Limb (tissue), 2 donors: Measurements from ENCODE around the gene MLLT10.
A peak's percentile ranks its signal among the peaks of the same experiment; 100 is the strongest.

Experiments
- DNase-seq, 2 donors: peaks; one replicate each; pipeline ENCODE4 v3.0.0-alpha.2; 2016; ENCODE audit errors: extremely low spot score in 2 of 2

MLLT10 gene

DNA sequence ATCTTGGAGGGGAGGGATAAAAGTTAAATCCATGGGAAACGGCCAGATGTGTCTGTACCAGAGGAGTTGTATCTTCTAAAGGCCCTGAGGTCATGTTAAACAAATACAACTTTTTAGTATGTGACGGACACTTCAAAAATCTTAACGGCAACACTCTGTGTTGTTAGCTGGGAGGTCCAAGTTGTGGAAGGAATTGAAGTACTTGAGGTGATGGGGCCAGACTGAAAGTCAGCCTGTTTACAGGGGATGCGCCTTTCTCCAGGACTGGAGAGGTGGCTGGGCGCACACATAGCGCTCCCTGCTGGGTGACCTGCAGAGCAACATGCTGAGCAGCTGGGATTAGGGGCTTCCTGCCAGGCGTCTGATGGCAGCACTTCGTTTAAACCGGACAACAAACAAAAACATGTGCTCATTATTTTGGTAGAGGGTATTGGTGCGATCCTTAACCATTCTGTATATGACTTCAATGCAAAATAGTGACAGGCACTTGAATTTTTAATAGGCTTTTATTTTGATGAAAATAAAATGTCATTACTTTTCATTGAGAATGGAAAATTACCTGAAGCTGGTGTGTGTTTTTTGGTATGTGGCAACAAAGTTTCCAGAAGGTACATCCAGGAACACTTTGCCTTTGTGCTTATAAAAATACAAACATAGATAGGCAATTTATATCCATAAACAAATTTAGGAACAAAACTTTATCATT lies 198.2 kb downstream of the MLLT10 start:
- peak; percentile 79 to 84 for DNase-seq

- no peak for DNase-seq
Observed at GRCh38 chr10:21733710-21734109, 199.7 kb downstream of the MLLT10 start.

DNA sequence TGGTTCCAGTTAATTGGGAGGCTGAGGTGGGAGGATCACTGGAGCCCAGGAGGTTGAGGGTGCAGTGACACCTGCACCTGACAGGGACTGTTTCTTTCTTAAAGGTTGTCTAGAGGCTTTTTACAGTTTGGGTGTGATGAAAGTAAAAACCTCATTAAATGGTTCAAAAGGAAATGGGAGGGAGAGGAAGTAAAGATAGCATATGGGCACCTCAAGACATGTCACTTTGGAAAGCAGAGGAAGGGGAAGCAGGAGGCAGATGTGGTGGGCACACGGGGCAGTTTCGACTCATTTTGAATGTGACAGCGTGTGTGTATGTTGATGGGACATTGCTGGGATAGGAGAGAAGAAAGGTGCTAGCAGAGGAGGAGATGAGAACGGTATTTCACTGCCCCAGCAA lies 203.1 kb downstream of the MLLT10 start:
- DNase-seq = no peak

- DNase-seq = no peak
Observed at GRCh38 chr10:21740989-21741388, 207.0 kb downstream of the MLLT10 start.

DNA sequence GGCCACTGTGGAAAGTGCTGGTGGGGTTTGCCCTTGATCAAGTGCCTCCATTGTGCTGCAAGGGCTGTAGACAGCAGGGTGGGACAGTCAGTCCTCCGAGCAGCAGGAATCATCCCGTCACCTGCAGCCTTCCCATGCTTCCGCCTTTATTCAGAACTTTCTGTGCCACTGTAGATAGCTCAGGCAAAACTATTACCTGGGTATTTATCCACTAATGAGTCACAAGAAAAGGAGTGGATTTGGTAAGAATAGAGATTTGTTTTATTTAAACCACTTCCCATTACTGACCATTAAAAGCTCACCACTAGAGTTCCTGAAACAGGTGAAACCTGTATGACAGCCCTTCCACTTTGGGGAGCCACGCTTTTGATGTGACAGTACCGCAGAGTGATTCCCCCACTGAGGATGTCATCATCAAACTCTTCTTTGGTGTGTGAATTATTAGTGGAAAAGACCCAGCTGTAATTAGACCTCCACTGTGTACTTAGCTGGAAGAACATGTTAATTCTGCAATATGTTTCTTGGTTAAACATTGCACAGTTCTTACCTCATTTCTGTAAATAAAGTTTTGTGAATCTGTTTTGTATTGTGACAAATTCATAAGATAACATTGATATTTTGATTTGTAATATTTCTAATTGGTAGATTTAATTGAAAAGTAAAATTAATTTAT lies 208.8 kb downstream of the MLLT10 start:
- no peak for DNase-seq

- no peak for DNase-seq
Observed at GRCh38 chr10:21744223-21744622, 210.2 kb downstream of the MLLT10 start.

- no peak for DNase-seq
Observed at GRCh38 chr10:21746118-21746517, 212.1 kb downstream of the MLLT10 start.

DNA sequence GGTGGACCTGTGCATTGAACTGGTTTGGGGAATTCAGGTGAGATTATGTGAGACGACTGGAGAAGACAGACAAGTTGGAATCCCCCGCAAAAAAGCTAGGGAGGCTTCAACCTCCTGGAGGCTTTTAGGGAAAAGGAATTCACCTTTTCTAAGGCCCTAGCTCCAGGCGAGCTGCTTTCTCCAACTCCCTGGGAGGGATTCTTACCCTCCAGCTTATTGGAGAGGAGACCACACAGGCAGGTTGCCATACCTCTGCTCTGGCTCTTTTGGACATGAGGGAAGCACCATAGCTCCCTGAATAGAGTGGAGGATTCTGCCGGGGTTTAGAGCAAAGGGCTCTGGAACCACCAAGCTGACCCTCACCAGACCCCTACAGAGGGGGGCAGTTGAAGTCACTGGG lies 213.8 kb downstream of the MLLT10 start:
- no peak for DNase-seq

- DNase-seq = no peak
Observed at GRCh38 chr10:21749788-21750187, 215.8 kb downstream of the MLLT10 start.

GRCh38 chr10:21750424-21750823 lies 216.4 kb downstream of the MLLT10 start:
- DNase-seq = no peak

DNA sequence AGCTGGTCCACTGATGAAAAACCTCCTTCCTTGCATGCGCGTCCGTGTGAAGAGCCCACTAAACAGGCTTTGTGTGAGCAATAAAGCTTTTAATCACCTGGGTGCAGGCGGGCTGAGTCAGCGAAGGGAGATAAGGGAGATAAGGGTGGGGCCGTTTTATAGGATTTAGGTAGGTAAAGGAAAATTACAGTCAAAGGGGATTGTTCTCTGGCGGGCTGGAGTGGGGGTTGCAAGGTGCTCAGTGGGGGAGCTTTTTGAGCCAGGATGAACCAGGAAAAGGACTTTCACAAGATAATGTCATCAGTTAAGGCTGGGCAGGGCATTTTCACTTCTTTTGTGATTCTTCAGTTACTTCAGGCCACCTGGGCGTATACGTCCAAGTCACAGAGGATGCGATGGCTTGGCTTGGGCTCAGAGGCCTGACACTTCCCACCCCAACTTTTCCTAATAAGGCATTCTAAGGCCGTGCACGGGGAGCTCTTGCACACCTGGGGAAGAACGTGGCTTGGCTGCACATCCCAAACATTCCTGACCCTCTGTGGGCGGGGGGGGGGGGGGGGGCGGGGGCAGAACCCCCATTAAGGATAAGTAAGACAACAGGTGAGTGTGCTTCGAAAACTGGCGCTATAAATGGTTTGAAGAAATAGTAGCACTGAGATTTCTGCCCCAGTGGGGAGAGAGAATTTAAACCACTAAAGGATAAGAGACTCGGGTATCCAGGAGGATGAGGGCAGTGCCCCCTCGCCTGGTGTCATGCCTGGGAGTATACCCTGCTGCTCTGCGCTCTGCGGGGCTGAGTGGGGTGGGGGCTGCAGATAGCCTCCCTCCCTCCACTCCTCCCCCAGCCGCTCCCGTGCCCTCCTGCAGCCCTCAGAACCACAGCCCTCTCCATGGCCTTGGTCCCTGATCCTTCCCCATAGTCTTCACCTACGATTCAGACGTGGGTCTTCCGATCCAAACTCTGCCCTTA lies 217.6 kb downstream of the MLLT10 start:
- DNase-seq = no peak

DNA sequence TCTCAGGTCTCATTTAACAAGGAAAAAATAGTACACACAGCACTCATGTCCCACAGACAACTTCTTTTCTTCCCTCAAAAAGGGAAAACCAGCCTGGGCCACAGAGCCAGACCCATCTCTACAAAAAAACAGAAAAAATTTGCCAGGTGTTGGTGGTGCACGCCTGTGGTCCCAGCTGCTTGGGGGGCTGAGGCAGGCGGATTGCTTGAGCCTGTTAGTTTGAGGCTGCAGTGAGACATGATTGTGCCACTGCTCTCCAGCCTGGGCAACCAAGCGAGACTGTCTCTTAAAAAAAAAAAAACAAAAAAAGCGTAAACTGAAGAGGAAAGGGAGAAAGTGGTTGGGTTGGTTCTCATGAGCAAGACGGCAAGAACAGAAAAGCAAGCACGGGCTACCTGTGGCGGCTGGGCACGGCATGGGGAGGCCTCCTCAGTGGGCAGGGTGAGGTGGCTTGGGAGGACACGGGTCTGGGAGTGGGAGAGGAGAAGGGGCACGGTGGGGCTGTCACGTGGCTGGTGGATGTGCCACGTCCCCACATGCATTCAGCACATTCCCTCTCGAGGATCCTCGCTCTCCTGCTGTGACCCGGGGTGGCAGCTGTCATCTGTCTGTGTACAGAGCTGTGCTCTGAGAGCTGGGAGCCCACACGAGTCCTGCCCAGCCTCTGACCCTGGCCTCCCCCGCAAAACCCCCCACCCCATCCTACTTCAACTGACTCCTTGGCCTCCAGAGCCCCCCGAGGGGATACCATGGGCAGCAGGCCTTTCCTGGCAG lies 219.7 kb downstream of the MLLT10 start:
- no peak for DNase-seq

DNA sequence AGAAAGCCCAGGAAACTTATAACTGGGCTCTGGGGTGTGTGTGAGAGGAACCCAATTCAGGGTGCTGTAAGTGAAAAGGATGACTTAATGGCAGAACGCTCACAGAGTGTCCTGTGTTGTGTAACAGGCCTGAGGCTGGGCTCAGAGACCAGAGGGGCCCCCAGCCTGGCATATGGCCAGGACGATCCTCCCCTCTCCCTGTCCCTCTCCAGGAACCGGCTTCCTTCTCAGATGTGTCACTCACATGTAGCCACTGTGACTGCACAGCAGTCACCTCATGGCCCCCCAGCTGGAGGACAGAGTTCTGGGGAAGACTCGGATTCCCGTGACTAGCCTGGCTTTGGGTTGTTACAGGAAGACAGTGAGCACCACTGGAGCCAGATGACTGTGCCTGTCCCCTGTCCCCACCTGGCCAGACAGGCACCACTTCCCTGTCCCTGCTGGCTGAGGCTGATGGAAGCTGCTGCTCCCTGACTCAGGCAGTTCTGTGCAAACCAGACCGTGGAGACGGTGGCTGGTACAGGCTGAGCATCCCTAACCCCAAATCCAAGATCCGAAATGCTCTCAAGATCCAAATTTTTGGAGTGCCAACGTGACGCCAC lies 220.5 kb downstream of the MLLT10 start:
- peak in 1 of 2 donors; percentile 40 for DNase-seq

DNA sequence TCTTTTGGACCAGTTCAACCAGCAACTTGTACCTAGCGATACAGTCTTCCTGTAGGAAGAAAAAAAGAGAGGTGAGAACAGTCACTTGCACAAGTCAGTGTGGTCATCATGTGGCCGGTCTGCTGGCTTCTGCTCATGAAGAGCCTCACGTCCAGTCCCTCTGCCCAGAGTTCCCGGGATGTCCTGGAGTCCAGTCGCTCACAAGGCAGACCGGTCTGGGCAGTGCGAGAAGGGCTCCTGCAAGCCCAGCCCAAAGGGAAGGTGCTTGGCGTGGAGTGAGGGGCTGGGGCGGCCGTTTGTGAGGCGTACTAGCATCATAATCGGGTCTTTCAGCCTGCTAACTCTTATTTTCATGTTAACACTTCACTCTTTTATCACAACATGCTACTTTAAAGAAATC lies 222.7 kb downstream of the MLLT10 start:
- DNase-seq = no peak

DNA sequence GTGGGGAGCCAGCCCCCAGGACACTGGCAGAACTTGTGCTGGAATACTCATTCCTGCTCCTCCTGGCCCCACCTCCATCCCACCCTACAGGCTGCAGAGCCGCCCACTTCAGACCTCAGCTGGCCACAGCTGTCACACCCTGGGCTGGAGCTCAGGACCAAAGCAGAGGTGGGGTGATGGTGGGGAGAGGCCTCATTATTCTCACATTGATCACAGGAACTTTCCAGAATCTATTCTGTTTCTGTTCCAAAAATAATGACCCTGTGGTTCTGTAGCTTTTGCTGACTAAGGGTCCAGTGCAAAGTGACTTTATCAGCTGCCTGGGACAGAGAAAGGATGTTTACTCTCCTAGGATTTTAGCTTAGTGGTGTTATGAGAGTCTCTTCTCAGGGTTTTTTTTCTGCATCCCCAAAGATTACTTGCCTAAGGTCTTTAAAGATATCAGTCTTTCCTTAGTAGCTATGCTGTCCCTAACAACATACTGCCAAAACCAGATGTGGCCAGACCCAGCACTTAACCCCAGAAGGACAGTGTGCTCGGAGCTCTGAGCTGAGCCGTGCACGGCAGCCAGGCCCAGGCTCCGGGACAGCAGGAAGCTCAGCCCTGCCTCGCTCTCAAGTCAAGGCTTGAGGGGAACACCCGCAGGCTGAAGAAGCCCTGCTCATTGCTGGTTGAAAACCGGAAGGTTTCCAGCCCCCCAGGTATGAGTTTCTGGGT lies 223.3 kb downstream of the MLLT10 start:
- DNase-seq = peak in 1 of 2 donors; percentile 13

GRCh38 chr10:21758239-21758638 lies 224.2 kb downstream of the MLLT10 start:
- no peak for DNase-seq

DNA sequence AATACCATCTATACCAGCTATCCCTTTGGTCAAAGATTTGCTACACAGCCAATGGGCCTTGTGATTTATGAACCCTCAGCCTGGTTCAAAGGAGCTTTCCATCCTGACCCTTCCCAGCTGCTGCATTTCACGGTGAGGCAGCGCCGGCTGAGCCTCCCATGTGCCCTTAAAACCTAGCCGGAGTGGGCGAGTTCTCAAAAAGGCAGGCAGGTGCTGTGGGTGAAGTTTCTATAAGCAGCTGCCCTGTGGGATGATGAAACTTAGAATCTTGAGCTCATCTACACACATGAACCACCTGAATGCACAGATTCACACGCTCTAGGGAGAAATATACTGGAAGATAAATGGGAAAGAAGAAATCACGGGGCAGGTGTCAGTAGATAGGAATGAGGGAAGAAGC lies 224.7 kb downstream of the MLLT10 start:
- no peak for DNase-seq

DNA sequence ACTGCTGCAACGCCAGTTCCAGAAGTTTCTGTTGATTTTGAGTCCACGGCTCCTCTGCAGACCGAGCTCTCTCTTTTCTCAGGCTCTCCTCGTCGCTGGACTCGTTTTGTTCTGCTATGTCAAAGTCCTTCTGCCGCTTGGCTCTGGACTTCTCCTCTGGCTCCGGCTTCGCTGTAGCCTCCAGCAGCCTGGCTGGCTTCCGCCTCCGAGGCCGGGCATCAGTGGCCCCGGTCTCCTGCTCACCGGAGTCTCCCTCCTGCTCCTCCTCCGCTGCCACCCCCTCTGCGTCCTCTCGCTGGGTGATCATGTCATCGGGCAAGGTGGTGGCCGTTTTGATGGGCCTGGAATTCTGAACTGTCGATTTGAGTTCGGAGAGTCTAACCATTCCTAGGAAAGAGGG lies 225.2 kb downstream of the MLLT10 start:
- DNase-seq = no peak

DNA sequence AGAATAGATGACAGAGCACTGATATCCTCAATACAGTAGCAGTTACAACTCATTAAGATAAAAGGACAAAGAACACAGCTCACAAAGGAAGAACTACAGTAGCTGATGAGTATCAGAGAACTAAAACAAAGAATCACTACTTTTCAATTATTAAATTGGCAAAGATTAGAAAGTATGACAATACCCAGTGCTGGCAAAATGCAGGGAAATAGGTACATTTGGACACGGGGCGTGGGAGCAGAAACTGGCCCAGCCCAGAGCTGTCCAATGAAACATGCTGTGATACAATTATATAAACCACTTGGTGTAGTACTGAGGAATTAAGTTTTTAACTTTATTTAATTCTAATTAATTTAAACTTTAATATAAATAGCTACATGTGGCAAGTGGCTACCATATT lies 226.3 kb downstream of the MLLT10 start:
- DNase-seq = no peak

DNA sequence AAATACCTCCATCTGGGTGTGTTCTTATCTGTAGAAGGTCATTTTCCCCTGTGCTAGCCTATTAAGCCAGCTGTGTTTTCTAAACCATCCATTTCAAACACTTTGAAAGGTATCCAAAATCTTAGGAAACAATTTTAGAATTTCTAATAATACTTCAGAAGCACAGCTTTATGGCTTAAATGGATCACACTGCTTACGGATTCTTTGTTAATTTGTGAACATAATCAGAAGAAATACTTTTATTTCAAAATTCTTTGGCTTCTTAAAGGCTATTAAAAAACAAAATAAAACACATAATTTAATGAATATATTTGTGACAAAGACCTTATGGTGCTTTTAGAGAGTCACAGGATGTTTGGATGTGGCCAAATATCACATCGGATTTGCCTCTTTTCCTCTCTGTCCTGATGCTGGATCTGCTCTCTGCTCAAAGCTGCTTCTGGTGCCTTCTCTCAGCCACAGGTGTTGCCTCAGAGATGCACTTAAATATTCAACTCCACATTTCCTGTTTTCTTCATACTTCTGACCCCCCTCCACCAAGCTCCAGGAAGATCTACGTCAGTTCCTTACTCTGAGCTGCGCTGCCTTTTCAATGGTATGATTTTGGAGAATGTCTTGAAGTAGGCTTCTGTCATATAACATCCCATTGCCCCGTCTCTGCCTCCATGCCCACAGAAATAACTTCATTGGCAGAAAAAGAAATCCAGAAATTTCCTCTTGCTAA lies 230.6 kb downstream of the MLLT10 start:
- no peak for DNase-seq
